ENCODE results near the gene CFAP61.

The CFAP61 gene

DNA sequence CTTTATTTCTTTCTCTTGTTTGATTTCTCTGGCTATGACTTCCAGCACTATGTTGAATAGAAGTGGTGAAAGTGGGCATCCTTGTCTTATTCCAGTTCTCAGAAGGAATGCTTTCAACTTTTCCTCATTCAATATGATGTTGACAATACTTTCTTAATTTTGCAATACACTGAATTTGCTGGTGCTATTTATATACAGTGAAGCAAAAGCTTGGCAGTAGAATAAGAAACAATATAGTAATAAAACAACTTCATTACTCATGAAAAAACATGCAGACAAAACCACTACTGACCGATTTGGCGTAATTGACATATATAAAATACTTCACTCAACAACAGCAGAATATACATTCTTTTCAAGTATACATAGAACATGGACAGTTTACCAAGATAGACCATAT lies 96.4 kb downstream of the CFAP61 start:
- Mint-ChIP-seq H3K4me1 (ENCODE audit: low read depth) (no peaks in the 10 kb centered on the region), H3K27me3 (peaks cover 18% of the 10 kb centered on the region), H3K9me3 (peaks cover 17% of the 10 kb centered on the region), H3K27ac (no peak overlapping the region), H3K4me3 (no peak overlapping the region), H3K36me3 (ENCODE audit: low read depth) (no peaks in the 10 kb centered on the region)

DNA sequence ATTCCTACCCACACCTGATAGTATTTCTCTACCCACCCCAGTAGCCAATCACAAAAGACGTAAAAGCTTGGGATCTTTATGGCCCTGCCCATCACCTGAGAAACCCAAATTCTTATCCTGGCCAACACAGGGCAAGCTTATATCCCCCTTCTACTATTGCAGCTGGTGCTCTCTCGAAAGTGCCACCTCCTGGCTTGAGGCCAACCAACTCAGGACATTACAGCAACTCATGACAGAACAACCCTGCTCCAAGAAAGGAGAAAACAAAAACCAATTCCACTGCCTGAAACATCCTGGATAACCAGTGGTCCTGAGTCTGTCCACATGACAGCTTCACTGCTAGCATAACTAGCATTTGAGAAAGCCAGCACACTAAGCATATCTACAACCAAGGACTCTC lies 97.9 kb downstream of the CFAP61 start:
- H3K27ac Mint-ChIP-seq = no peak overlapping the region
- no peak overlapping the region for H3K4me3 Mint-ChIP-seq
- H3K27me3 Mint-ChIP-seq = peaks cover 10% of the 10 kb centered on the region
- peaks cover 6% of the 10 kb centered on the region for H3K9me3 Mint-ChIP-seq
- H3K4me1 Mint-ChIP-seq (ENCODE audit: low read depth) = no peaks in the 10 kb centered on the region
- no peaks in the 10 kb centered on the region for H3K36me3 Mint-ChIP-seq (ENCODE audit: low read depth)

DNA sequence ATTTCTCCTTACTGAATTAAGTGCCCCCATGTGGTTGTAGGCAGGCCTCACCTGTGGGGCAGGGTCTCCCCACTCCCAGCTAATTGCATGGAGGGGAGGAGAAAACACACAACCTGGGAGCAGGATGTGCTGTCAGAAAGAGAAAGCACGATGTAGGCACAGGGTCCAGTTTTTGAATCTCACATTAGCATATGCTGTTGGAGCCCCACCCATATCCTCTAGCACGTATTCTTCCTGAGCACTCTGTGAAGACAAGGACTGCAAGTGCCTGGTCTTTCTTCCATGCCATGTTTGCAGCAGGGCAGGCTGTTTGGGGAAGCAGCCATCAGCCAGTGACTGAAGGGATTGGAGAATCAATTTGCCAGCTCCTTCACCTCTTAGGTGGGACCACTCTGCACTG lies 108.2 kb downstream of the CFAP61 start:
- peaks cover 3% of the 10 kb centered on the region for H3K9me3 Mint-ChIP-seq
- H3K27ac Mint-ChIP-seq = no peak overlapping the region
- peaks cover 8% of the 10 kb centered on the region for H3K27me3 Mint-ChIP-seq
- H3K4me1 Mint-ChIP-seq (ENCODE audit: low read depth) = no peaks in the 10 kb centered on the region
- H3K4me3 Mint-ChIP-seq = no peak overlapping the region
- H3K36me3 Mint-ChIP-seq (ENCODE audit: low read depth) = no peaks in the 10 kb centered on the region

DNA sequence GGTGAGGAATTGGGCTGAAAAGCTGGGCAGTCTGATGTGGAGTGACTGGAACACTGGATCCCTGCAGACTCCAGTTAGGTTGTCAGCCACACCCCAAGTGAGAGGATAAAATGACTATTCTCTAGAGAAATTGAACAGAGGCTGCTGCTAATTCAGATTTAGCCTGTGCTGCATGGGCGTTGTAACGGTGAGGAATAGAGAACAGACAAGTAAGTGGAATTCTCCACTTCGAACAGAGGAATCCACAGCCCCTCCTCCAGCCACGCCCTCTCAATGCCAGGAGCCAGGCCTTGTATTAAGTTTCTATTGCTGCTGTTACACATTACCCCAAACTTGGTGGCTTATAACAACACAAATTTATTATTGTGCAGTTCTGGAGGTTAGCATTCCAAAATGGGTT lies 109.3 kb downstream of the CFAP61 start:
- Mint-ChIP-seq H3K9me3 (peaks cover 3% of the 10 kb centered on the region), H3K36me3 (ENCODE audit: low read depth) (no peaks in the 10 kb centered on the region), H3K27me3 (peaks cover 8% of the 10 kb centered on the region), H3K27ac (no peak overlapping the region), H3K4me1 (ENCODE audit: low read depth) (no peaks in the 10 kb centered on the region), H3K4me3 (no peak overlapping the region)

DNA sequence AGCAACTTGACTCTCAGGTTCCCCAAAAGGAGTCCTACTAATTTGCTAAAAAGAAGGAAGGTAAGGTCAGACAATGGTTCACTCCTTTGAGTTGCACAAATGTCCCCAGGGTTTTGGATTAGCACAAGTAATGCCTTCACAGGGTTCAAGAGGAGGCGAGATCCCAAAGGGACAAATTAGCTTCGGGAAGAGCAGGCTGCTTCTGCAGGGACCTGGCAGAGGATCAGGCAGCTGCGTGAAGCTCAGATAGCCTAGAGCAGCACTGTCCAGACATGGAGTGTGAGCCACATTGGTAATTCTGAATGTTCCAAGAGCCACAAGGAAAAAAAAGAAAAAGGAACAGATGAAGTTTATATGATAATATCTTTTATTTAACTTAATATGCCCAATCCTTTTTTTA lies 115.4 kb downstream of the CFAP61 start:
- Mint-ChIP-seq H3K4me3 (no peak overlapping the region), H3K27ac (no peak overlapping the region), H3K36me3 (ENCODE audit: low read depth) (no peaks in the 10 kb centered on the region), H3K9me3 (peaks cover 6% of the 10 kb centered on the region), H3K4me1 (ENCODE audit: low read depth) (no peaks in the 10 kb centered on the region), H3K27me3 (peaks cover 3% of the 10 kb centered on the region)

DNA sequence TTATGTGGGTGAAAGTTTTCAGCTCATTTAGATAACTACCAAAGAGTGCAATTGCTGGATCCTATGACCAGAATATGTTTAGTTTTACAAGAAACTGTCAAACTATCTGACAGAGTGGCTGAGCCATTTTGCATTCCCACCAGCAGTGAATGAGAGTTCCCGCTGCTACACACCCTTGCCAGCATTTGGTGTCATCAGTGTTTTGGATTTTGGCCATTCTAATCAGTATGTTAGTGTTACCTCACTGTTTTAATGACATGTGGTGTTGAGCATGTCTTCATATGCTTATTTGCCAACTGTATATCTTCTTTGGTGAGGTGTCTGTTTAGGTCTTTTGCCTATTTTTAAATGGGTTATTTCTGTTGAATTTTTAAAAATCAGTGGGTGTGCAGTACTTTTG lies 120.9 kb downstream of the CFAP61 start:
- Mint-ChIP-seq H3K27me3 (peaks cover 6% of the 10 kb centered on the region), H3K4me1 (ENCODE audit: low read depth) (no peaks in the 10 kb centered on the region), H3K9me3 (peaks cover 3% of the 10 kb centered on the region), H3K4me3 (no peak overlapping the region), H3K27ac (no peak overlapping the region), H3K36me3 (ENCODE audit: low read depth) (no peaks in the 10 kb centered on the region)

DNA sequence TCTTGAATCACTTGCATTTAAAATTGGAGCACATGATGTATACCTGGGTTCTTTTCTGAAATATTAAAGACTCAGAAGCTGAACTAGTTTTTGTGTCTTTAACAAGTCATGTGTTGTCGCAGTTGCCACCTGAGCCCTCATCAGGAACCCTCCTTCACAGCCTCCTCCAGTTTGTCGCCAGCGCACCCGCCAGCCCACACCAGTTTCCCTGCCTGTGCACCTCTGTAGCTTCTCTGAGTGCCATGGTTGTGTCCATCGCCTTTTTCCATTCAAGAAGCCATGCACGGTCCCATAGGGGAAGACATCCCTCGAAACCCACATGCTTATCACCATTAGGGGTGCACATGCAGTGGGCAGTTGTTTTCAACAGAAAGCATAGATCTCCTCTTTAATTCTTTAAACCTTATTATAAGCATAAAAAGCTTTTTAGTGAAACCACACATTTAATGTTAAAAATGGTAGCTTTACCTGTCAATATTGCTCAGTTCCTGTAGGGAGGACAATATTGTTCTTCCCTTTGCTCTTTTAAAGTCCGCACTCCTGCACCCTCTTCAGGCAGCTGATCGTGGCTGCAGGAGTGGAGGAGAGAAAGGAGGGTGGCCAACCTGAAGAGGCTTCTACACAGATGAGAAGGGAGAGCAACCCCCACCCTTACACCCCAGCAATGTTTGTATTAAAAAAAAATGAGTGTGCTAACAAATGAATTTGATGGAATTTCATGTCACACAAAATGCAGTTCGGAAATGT lies 121.9 kb downstream of the CFAP61 start:
- Mint-ChIP-seq H3K27me3 (peaks cover 6% of the 10 kb centered on the region), H3K27ac (no peak overlapping the region), H3K36me3 (ENCODE audit: low read depth) (no peaks in the 10 kb centered on the region), H3K4me3 (no peak overlapping the region), H3K4me1 (ENCODE audit: low read depth) (no peaks in the 10 kb centered on the region), H3K9me3 (peaks cover 3% of the 10 kb centered on the region)

DNA sequence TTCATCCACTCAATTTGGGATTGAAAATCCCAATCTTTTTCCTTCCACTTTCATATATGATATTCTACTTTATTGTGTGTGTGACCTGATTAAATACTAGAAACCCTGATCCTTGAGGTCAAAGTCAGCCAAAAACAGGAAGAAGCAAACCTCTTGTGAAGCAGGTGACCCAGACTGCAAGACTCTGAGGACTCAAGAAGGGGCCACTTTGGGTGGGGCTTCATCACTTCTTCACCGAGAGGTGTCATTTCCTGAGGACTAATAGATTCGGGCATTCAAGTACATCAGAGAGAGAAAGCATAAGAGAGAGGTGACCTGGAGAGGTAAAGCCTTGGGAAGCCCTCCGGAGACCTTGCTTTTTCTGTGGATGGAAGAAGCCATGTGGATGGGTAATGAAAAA lies 129.0 kb downstream of the CFAP61 start:
- no peak overlapping the region for H3K4me3 Mint-ChIP-seq
- H3K27ac Mint-ChIP-seq = no peak overlapping the region
- H3K4me1 Mint-ChIP-seq (ENCODE audit: low read depth) = no peaks in the 10 kb centered on the region
- no peaks in the 10 kb centered on the region for H3K36me3 Mint-ChIP-seq (ENCODE audit: low read depth)
- peaks cover 9% of the 10 kb centered on the region for H3K27me3 Mint-ChIP-seq
- H3K9me3 Mint-ChIP-seq = no peaks in the 10 kb centered on the region

DNA sequence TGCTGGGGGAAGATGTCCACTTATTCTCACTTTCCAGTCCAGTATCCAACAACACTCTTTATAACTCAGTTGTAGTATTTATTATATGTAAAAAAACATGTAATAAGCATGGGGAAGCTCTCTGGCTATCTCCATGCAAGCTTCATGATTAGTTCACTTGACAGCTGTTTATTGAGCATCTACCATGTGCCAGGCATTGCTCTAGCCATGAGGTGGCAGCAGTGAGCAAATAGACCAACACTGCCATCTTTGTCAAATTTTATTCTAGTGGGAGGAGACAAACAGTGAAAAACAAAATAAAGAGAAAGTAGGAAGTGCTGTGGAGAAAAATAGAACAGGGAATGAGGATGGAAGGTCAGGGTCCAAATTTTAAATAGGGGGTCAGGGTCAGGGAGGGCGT lies 131.8 kb downstream of the CFAP61 start:
- Mint-ChIP-seq H3K9me3 (no peaks in the 10 kb centered on the region), H3K27ac (no peak overlapping the region), H3K4me3 (no peak overlapping the region), H3K4me1 (ENCODE audit: low read depth) (no peaks in the 10 kb centered on the region), H3K27me3 (peaks cover 7% of the 10 kb centered on the region), H3K36me3 (ENCODE audit: low read depth) (no peaks in the 10 kb centered on the region)

DNA sequence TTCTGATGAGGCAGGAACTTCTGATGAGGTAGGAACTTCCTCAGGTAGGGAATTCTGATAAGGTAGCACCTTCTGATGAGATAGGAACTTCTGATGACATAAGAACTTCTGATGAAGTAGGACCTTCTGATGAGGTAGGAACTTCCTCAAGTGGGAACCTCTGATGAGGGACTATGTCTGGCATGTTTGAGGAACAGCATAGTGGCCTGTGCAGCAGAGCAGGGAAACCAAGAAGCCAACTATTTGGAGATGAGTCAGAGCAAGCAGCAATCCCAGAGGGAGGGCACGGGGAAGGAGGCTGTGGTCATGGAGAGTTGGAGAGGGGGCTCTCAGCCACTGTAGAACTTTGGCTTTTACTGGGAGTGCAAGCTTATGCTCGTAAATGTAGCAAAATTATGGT lies 132.4 kb downstream of the CFAP61 start:
- H3K9me3 Mint-ChIP-seq = no peaks in the 10 kb centered on the region
- H3K4me1 Mint-ChIP-seq (ENCODE audit: low read depth) = no peaks in the 10 kb centered on the region
- peaks cover 7% of the 10 kb centered on the region for H3K27me3 Mint-ChIP-seq
- H3K4me3 Mint-ChIP-seq = no peak overlapping the region
- no peaks in the 10 kb centered on the region for H3K36me3 Mint-ChIP-seq (ENCODE audit: low read depth)
- H3K27ac Mint-ChIP-seq = no peak overlapping the region

DNA sequence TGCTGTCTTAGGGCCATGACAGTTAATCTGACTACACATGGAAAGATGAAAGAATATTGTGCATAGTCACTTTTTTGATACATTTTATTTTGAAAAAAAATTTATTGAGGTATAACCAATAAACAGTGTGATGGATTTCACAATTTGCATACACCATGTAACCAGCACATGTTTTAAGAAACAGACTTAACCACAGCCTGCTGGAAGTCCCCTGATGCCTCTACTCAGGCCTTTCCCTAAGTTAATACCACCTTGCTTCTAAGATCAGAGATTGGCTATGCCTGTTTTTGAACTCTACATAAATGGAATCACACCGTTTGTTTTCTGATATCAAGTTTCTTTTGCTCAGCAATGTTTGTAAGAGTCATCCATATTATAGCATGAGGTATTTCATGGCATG lies 136.3 kb downstream of the CFAP61 start:
- Mint-ChIP-seq H3K4me1 (ENCODE audit: low read depth) (no peaks in the 10 kb centered on the region), H3K27ac (no peak overlapping the region), H3K36me3 (ENCODE audit: low read depth) (no peaks in the 10 kb centered on the region), H3K27me3 (peaks cover 6% of the 10 kb centered on the region), H3K4me3 (no peak overlapping the region), H3K9me3 (no peaks in the 10 kb centered on the region)

DNA sequence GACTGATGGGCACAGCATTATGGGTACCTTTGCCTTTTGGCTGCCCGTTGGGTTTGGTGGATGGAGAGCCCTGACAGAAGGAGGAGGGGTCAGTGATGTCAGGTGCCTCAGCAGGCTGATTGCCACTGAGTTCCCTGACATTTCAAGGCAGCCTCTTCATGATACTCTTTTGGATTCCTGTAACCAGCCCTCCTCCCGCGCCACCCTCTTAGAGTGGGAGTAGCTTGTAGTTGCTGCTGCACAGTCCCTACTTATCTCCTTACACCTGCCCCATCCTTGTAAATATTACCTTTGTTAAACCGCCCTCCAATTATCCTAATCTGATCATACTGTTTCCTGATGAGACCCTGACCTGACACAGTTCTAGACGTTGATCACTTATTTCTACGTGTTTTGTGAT lies 140.0 kb downstream of the CFAP61 start:
- Mint-ChIP-seq H3K36me3 (ENCODE audit: low read depth) (no peaks in the 10 kb centered on the region), H3K4me1 (ENCODE audit: low read depth) (no peaks in the 10 kb centered on the region), H3K9me3 (no peaks in the 10 kb centered on the region), H3K27me3 (peaks cover 11% of the 10 kb centered on the region), H3K27ac (no peak overlapping the region), H3K4me3 (no peak overlapping the region)

DNA sequence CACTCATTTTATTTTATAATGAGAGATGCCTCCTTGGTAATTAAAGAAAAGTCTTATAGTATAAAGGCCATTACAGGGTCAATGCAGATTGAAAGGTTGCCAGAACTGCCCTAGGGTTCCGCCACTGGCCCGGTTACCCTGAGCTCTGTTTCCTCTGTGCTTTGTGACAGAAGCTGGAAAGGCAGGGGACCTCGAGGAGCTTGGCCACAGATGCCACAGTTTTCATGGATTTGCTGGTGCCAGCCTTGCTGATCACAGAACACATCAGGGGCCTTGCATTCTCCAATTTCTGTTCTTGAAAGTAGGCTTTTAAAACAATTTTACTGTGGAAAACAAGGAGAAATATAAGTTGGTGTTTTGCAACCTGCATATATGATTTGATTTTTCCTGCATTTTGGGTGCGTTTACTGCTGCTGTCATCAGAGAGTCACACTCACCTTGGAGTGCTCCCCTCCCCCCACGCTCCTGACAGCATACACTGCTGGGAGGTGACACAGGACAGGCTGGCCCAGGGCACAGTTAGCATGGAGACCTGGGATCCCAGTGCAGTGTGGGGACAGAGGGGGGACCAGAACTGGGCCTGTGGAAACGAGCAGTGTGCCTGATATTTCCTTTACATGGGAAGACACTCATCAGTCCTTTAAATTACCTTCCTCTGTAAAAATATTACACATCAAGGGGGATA lies 142.8 kb downstream of the CFAP61 start:
- no peaks in the 10 kb centered on the region for H3K4me1 Mint-ChIP-seq (ENCODE audit: low read depth)
- no peak overlapping the region for H3K4me3 Mint-ChIP-seq

DNA sequence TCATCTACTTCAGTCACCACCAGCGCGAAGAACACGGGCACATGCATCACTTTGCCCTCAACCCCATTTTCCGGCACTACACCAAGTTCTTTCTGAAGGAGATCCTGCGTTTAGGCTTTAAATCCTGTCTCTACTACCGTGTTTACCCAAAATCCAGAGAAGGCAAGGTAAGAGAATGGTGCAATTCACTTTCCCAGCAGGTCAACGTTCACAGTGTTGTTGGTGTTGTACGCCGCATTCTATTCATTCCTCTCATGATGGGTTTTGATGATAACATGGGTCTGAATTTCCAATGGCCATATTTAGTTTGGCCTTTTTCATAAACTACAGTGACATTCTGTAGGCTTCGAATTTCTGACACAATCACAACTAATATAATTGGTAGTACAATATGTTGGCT lies 144.3 kb downstream of the CFAP61 start:
- Mint-ChIP-seq H3K36me3 (ENCODE audit: low read depth) (no peaks in the 10 kb centered on the region), H3K9me3 (no peaks in the 10 kb centered on the region), H3K4me1 (ENCODE audit: low read depth) (no peaks in the 10 kb centered on the region), H3K4me3 (no peak overlapping the region), H3K27me3 (peaks cover 19% of the 10 kb centered on the region), H3K27ac (no peak overlapping the region)

More for the DNA sequence above, 142.8 kb downstream of the CFAP61 start:
- Mint-ChIP-seq H3K27me3 (peaks cover 19% of the 10 kb centered on the region), H3K27ac (no peak overlapping the region), H3K9me3 (no peaks in the 10 kb centered on the region), H3K36me3 (ENCODE audit: low read depth) (no peaks in the 10 kb centered on the region)

DNA sequence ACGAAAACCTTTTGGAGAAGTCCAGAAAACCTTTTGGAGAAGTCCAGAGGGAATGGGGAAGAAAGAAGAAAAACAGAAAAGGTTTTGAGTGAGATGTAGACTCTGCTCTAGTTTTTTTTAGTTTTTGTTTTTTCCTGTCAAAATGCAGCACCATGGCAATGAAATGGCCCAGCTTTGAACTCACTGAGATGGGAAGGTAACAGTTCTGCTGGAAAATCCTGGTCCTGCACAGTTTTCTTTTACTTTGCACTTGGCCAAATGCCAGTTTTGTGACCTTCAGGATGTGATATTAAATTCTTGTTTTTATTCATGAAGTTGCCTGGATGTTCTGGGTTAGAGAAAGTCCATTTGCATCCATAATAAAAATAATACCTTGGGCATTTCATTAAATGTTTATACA lies 145.7 kb downstream of the CFAP61 start:
- H3K27ac Mint-ChIP-seq = no peak overlapping the region
- H3K27me3 Mint-ChIP-seq = peaks cover 19% of the 10 kb centered on the region
- no peaks in the 10 kb centered on the region for H3K9me3 Mint-ChIP-seq
- H3K36me3 Mint-ChIP-seq (ENCODE audit: low read depth) = no peaks in the 10 kb centered on the region
- H3K4me1 Mint-ChIP-seq (ENCODE audit: low read depth) = no peaks in the 10 kb centered on the region
- no peak overlapping the region for H3K4me3 Mint-ChIP-seq

Data from stimulated activated naive CD8-positive, alpha-beta T cell treated with anti-CD3 and anti-CD28 coated beads, Interleukin-15, Interleukin-2, amounts not matched to agents 100 ng/mL and 50 ng/mL, for 24 hours (primary cell).